PC-9 (cell line): Measurements from ENCODE around the gene CPXM2.

Experiments used
- CTCF ChIP-seq: fragments of 200-600 bp; sonication (generic); conservative IDR thresholded peaks from 2 replicates; pipeline ENCODE4 v1.6.1; 2017; ENCODE audit warnings: mixed run types, antibody characterized with exemption, mild to moderate bottlenecking, moderate library complexity
- EZH2 ChIP-seq: fragments of 200-600 bp; sonication (generic); IDR thresholded peaks from 2 replicates; pipeline ENCODE4 v1.8.0; 2017; ENCODE audit warnings: antibody characterized with exemption, low read depth

GRCh38 chr10:123771877-123772644 lies 119.5 kb downstream of the CPXM2 start:
- no peak for TF ChIP-seq CTCF
- TF ChIP-seq EZH2 = no peak
